ENCODE data around the gene ARRDC1. TPM values are rescaled to one million over a fixed set of nuclear protein-coding genes. Genes with fewer than 3 reads are reported as not detected.
A peak's percentile ranks its signal among the peaks of the same experiment; 100 is the strongest.

Gene ARRDC1
- polyA plus RNA-seq, 1 donor from 2014 or later: 53.4 TPM

DNA sequence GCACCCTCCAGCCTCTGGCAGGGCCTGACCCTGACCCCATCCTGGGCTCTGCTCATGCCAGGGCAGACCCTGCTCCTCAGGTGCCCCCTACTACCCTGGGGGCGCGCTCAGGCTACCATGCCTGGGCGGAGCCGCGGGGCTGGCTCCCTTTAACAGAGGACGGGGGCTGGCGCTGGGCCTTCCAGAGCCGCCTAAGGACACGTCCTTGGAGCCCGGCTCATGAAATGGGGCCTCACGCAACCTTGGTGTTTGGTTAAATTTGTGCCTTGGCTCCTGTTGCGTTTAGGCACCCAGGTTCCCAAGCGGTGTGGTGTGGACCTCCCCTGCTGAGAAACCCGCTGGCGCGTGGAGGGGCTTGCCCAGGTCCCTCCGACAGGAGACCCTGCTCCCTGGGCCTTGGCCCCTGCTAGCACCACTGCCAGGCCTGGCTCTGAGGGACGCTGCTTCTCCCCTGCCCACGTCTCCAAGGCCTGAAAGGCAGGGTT, 9.9 kb downstream of the ARRDC1 start:
- Histone ChIP-seq H3K9ac (ENCODE audit: low read length) (no peak overlapping the region), H3K79me2 (replicated peaks; ENCODE audit: insufficient read depth, low read length) (peaks cover 25% of the 10 kb centered on the region), H3K27ac (ENCODE audit: low read length) (no peak overlapping the region), H3K9me3 (ENCODE audit: low read length) (no peaks in the 10 kb centered on the region), H3K4me3 (ENCODE audit: low read length) (no peak overlapping the region), H3F3A (ENCODE audit: insufficient read depth, low read length, poor library complexity, severe bottlenecking) (no peaks in the 10 kb centered on the region), H3K27me3 (ENCODE audit: insufficient read depth, low read depth, low read length) (no peaks in the 10 kb centered on the region), H2AFZ (ENCODE audit: low read depth, low read length) (no peak overlapping the region), H3K9me2 (ENCODE audit: insufficient read depth, low read length) (no peaks in the 10 kb centered on the region), H4K20me1 (ENCODE audit: insufficient read depth) (no peaks in the 10 kb centered on the region), H3K4me2 (ENCODE audit: low read length) (no peak overlapping the region), H3K36me3 (ENCODE audit: insufficient read depth, low read length) (no peaks in the 10 kb centered on the region)
- no peak for TF ChIP-seq TAF1 (IDR thresholded peaks at IDR 0.05; ENCODE audit: low read depth)
- TF ChIP-seq, protein P1, sequence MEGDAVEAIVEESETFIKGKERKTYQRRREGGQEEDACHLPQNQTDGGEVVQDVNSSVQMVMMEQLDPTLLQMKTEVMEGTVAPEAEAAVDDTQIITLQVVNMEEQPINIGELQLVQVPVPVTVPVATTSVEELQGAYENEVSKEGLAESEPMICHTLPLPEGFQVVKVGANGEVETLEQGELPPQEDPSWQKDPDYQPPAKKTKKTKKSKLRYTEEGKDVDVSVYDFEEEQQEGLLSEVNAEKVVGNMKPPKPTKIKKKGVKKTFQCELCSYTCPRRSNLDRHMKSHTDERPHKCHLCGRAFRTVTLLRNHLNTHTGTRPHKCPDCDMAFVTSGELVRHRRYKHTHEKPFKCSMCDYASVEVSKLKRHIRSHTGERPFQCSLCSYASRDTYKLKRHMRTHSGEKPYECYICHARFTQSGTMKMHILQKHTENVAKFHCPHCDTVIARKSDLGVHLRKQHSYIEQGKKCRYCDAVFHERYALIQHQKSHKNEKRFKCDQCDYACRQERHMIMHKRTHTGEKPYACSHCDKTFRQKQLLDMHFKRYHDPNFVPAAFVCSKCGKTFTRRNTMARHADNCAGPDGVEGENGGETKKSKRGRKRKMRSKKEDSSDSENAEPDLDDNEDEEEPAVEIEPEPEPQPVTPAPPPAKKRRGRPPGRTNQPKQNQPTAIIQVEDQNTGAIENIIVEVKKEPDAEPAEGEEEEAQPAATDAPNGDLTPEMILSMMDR (IDR thresholded peaks at IDR 0.05; ENCODE audit: poor library complexity, severe bottlenecking): no peak
- no peak for TF ChIP-seq EZH2 (IDR thresholded peaks at IDR 0.05; ENCODE audit: borderline replicate concordance, insufficient read depth, low read length, poor library complexity, severe bottlenecking)

DNA sequence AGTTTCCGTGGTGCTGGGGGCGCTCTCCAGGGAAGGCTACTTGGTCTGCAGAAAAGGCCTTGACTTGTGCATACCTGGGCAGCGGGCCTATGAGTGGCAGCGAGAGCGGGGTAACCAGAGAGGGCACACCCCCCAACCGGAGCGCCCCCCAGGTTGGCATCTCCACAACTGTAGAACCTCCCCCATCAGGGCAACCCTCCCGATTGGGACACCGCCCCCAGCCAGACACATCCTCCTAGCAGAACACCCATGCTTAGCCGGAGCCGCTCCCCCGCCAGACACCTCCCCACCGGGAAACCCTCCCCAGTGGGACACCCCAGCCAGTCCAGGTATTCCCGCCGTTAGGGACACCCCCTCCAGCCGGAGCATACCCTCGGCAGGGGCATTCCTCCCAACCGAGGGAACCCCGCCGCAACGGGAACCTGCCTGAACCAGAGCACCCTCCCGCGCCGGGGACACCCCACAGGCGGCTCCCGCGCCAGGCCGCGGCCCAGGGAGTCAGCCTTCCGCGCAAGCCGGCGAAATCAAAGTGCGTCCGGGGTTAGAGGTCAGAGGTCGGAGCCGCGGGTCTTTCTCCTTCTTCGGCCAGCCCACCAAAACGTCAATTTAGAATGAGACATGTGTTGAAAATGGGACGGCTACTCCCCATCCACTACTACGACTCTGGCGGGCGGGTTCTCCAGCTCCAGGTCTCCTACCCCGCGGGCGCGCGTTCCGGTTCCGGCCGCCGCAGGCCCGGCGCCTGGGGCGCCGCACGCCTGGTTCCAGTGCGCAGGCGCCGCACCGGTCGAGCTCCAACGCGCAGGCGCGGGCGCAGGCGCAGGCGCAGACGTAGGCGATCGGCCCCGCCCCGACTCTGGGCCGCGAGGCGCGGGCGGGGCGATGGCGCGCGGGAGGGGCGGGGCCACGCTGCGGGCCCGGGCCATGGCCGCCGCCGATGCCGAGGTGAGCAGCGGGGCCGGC, 12.9 kb downstream of the ARRDC1 start, which contains the start of gene EHMT1:
Gene EHMT1, plus strand, starts transcription at position 901 of the 963 bp plus-strand sequence. Its CDS starts 24 bp downstream, at position 925.
- Histone ChIP-seq H3K4me2 (ENCODE audit: low read length) (peak within 1 kb of the TSS; percentile 87), H3K4me3 (ENCODE audit: low read length) (peak within 1 kb of the TSS; percentile 86), H3K9me2 (ENCODE audit: insufficient read depth, low read length) (no peaks in the 10 kb centered on the region), H3K27me3 (ENCODE audit: insufficient read depth, low read depth, low read length) (no peaks in the 10 kb centered on the region), H3K9ac (ENCODE audit: low read length) (peak within 1 kb of the TSS; percentile 85), H2AFZ (ENCODE audit: low read depth, low read length) (peak within 1 kb of the TSS; percentile 40), H3K27ac (ENCODE audit: low read length) (peak within 1 kb of the TSS; percentile 84), H3F3A (ENCODE audit: insufficient read depth, low read length, poor library complexity, severe bottlenecking) (no peaks in the 10 kb centered on the region), H4K20me1 (ENCODE audit: insufficient read depth) (no peaks in the 10 kb centered on the region), H3K36me3 (ENCODE audit: insufficient read depth, low read length) (no peaks in the 10 kb centered on the region), H3K79me2 (replicated peaks; ENCODE audit: insufficient read depth, low read length) (peaks cover 53% of the 10 kb centered on the region), H3K9me3 (ENCODE audit: low read length) (no peaks in the 10 kb centered on the region)
- TF ChIP-seq, protein P1 (IDR thresholded peaks at IDR 0.05; ENCODE audit: poor library complexity, severe bottlenecking): no peak
- peak; percentile 46 for TF ChIP-seq EP300 (conservative IDR thresholded peaks at IDR 0.05; ENCODE audit: poor library complexity, severe bottlenecking)
- no peak for TF ChIP-seq POLR2AphosphoS5 (IDR thresholded peaks at IDR 0.05)
- TF ChIP-seq TAF1 (IDR thresholded peaks at IDR 0.05; ENCODE audit: low read depth): peak; percentile 29
- no peak for TF ChIP-seq RAD21 (conservative IDR thresholded peaks at IDR 0.05)
- no peak for TF ChIP-seq SMC3 (conservative IDR thresholded peaks at IDR 0.05; ENCODE audit: poor library complexity)
- peak; percentile 92 for TF ChIP-seq MXI1 (conservative IDR thresholded peaks at IDR 0.05; ENCODE audit: poor library complexity, severe bottlenecking)
- TF ChIP-seq, protein P2, sequence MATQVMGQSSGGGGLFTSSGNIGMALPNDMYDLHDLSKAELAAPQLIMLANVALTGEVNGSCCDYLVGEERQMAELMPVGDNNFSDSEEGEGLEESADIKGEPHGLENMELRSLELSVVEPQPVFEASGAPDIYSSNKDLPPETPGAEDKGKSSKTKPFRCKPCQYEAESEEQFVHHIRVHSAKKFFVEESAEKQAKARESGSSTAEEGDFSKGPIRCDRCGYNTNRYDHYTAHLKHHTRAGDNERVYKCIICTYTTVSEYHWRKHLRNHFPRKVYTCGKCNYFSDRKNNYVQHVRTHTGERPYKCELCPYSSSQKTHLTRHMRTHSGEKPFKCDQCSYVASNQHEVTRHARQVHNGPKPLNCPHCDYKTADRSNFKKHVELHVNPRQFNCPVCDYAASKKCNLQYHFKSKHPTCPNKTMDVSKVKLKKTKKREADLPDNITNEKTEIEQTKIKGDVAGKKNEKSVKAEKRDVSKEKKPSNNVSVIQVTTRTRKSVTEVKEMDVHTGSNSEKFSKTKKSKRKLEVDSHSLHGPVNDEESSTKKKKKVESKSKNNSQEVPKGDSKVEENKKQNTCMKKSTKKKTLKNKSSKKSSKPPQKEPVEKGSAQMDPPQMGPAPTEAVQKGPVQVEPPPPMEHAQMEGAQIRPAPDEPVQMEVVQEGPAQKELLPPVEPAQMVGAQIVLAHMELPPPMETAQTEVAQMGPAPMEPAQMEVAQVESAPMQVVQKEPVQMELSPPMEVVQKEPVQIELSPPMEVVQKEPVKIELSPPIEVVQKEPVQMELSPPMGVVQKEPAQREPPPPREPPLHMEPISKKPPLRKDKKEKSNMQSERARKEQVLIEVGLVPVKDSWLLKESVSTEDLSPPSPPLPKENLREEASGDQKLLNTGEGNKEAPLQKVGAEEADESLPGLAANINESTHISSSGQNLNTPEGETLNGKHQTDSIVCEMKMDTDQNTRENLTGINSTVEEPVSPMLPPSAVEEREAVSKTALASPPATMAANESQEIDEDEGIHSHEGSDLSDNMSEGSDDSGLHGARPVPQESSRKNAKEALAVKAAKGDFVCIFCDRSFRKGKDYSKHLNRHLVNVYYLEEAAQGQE (IDR thresholded peaks at IDR 0.05; ENCODE audit: borderline replicate concordance): no peak
